ENCODE measurements around the gene NAPEPLD.
"Not testable (repeated sequence)": the region's sequence is repeated elsewhere in the genome, so short reads cannot be mapped to it uniquely, and the experiment has no call there.

Gene NAPEPLD

GRCh38 chr7:103148994-103149807 lies at the start of gene NAPEPLD:
NAPEPLD (minus strand) TSS chr7:103149099; CDS start chr7:103128776, 20,323 bp downstream.
- peak; percentile 79 to 80 for DNase-seq

GRCh38 chr7:103198079-103198478 lies 49.2 kb upstream of the NAPEPLD start:
- DNase-seq: not testable (repeated sequence)

GRCh38 chr7:103195364-103195763 lies 46.5 kb upstream of the NAPEPLD start:
- not testable (repeated sequence) for DNase-seq

GRCh38 chr7:103172415-103173146 lies 23.7 kb upstream of the NAPEPLD start:
- DNase-seq: not testable (repeated sequence)

GRCh38 chr7:103171695-103172414 lies 23.0 kb upstream of the NAPEPLD start:
- DNase-seq: not testable (repeated sequence)

GRCh38 chr7:103166921-103167544 lies 18.1 kb upstream of the NAPEPLD start:
- DNase-seq: not testable (repeated sequence)

GRCh38 chr7:103163087-103163825 lies 14.4 kb upstream of the NAPEPLD start:
- DNase-seq: not testable (repeated sequence)

GRCh38 chr7:103162641-103163040 lies 13.7 kb upstream of the NAPEPLD start:
- not testable (repeated sequence) for DNase-seq

- not testable (repeated sequence) for DNase-seq
These were observed 13.2 kb upstream of the NAPEPLD start for GRCh38 chr7:103161998-103162616.

GRCh38 chr7:103159072-103159471 lies 10.2 kb upstream of the NAPEPLD start:
- DNase-seq: not testable (repeated sequence)

- DNase-seq: not testable (repeated sequence)
These were observed 6.6 kb upstream of the NAPEPLD start for GRCh38 chr7:103155331-103156024.

- DNase-seq: no peak
These were observed 5.1 kb upstream of the NAPEPLD start for GRCh38 chr7:103154042-103154441.

- DNase-seq: not testable (repeated sequence)
These were observed 4.1 kb upstream of the NAPEPLD start for GRCh38 chr7:103152744-103153617.

GRCh38 chr7:103151993-103152676 lies 3.2 kb upstream of the NAPEPLD start:
- not testable (repeated sequence) for DNase-seq

- no peak for DNase-seq
These were observed 1.3 kb upstream of the NAPEPLD start for GRCh38 chr7:103150192-103150591.

- no peak for DNase-seq
These were observed 895 bp upstream of the NAPEPLD start for GRCh38 chr7:103149808-103150180.

- no peak for DNase-seq
These were observed 537 bp downstream of the NAPEPLD start for GRCh38 chr7:103148131-103148993.

- DNase-seq: not testable (repeated sequence)
These were observed 4.1 kb downstream of the NAPEPLD start for GRCh38 chr7:103144754-103145153.
